Gastrocnemius medialis (tissue), 4 donors: Measurements from ENCODE around the gene CCL25.

Experiments
- POLR2A ChIP-seq, 2 donors: fragments of 450-650 bp; IDR thresholded peaks; one replicate each; pipeline ENCODE4 v1.6.1; 2017; ENCODE audit warnings: antibody characterized with exemption in 2 of 2, mild to moderate bottlenecking in 2 of 2, moderate library complexity in 2 of 2
- TF ChIP-seq, protein P1 (sequence below), 5 experiments: fragments of 450-650 bp in 3 of 5; fragments of 200-600 bp in 2 of 5; sonication (generic) in 2 of 5; IDR thresholded peaks in 4 of 5; conservative IDR thresholded peaks in 1 of 5; 1 replicate in 4 of 5; 2 replicates in 1 of 5; pipeline ENCODE4 v1.5.1; 2016 to 2019; ENCODE audit warnings: antibody characterized with exemption in 5 of 5, mild to moderate bottlenecking in 3 of 5, moderate library complexity in 3 of 5

- TF ChIP-seq POLR2A (IDR thresholded peaks at IDR 0.05): no peak
- TF ChIP-seq, protein P1, sequence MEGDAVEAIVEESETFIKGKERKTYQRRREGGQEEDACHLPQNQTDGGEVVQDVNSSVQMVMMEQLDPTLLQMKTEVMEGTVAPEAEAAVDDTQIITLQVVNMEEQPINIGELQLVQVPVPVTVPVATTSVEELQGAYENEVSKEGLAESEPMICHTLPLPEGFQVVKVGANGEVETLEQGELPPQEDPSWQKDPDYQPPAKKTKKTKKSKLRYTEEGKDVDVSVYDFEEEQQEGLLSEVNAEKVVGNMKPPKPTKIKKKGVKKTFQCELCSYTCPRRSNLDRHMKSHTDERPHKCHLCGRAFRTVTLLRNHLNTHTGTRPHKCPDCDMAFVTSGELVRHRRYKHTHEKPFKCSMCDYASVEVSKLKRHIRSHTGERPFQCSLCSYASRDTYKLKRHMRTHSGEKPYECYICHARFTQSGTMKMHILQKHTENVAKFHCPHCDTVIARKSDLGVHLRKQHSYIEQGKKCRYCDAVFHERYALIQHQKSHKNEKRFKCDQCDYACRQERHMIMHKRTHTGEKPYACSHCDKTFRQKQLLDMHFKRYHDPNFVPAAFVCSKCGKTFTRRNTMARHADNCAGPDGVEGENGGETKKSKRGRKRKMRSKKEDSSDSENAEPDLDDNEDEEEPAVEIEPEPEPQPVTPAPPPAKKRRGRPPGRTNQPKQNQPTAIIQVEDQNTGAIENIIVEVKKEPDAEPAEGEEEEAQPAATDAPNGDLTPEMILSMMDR (IDR thresholded peaks at IDR 0.05 in 4 of 5, conservative IDR thresholded peaks at IDR 0.05 in 1 of 5): no peak
Observed at GRCh38 chr19:8028951-8029491, 23.5 kb upstream of the CCL25 start.
